Measurements from ENCODE around the gene POLR2I. TPM values are rescaled to one million over a fixed set of nuclear protein-coding genes. Genes with fewer than 3 reads are reported as not detected.

Gene POLR2I
- total and polyA plus RNA-seq, 9 of the 15 experiments (the other 6 are each of a cell fraction or from before 2014, with no cell fraction given) = 28.0 to 283 (median 123) TPM

- TF ChIP-seq BRD4 (IDR thresholded peaks at IDR 0.05) = peak; percentile 22; the same call in 1 of the 2 replicates
- TF ChIP-seq DIDO1 (tag; IDR thresholded peaks at IDR 0.05; ENCODE audit: low read depth) = no peak
- TF ChIP-seq CREB1 (IDR thresholded peaks at IDR 0.05) = 0 out of 2 replicates have a peak, but pooled peaks have one; percentile 56
- peak; percentile 82 for TF ChIP-seq CREB1 (CRISPR knock-in tag; IDR thresholded peaks at IDR 0.05)
- no peak for TF ChIP-seq RHOXF2B (CRISPR knock-in tag; conservative IDR thresholded peaks at IDR 0.05)
- TF ChIP-seq NFATC3 (IDR thresholded peaks at IDR 0.05) = no peak
- TF ChIP-seq RCOR1 (IDR thresholded peaks at IDR 0.05; ENCODE audit: borderline replicate concordance in 1 of 2, low read depth in 2 of 2, low read length in 2 of 2) = peak in 1 of 2 experiments; percentile 24; a peak in 1 of 4 replicates
- TF ChIP-seq SPI1 (IDR thresholded peaks at IDR 0.05; ENCODE audit: borderline replicate concordance, low read depth, low read length) = no peak
- no peak for TF ChIP-seq SNAPC5 (CRISPR knock-in tag; IDR thresholded peaks at IDR 0.05)
- peak; percentile 95 for TF ChIP-seq ZFX (CRISPR knock-in tag; IDR thresholded peaks at IDR 0.05)
- no peak for TF ChIP-seq NR0B1 (IDR thresholded peaks at IDR 0.05; ENCODE audit: partially characterized antibody)
- TF ChIP-seq HDAC1 (IDR thresholded peaks at IDR 0.05) = peak in 1 of 2 experiments; percentile 28; a peak in 2 of 4 replicates
- TF ChIP-seq THRAP3 (IDR thresholded peaks at IDR 0.05; ENCODE audit: borderline replicate concordance) = no peak
- TF ChIP-seq SRSF1 (IDR thresholded peaks at IDR 0.05; ENCODE audit: low read depth, low read length) = no peak
- no peak for TF ChIP-seq E2F1 (CRISPR knock-in tag; IDR thresholded peaks at IDR 0.05)
- TF ChIP-seq ZNF583 (CRISPR knock-in tag; IDR thresholded peaks at IDR 0.05) = no peak
- TF ChIP-seq KAT2B (IDR thresholded peaks at IDR 0.05; ENCODE audit: low read depth, low read length) = no peak
- TF ChIP-seq AFF4 (CRISPR knock-in tag; IDR thresholded peaks at IDR 0.05) = peak; percentile 78
- TF ChIP-seq ARID1B (IDR thresholded peaks at IDR 0.05) = peak; percentile 50
- TF ChIP-seq E2F3 (CRISPR knock-in tag; IDR thresholded peaks at IDR 0.05) = no peak
- TF ChIP-seq C11orf30 (IDR thresholded peaks at IDR 0.05; ENCODE audit: low read depth) = peak; percentile 34; the same call in 1 of the 2 replicates
- TF ChIP-seq TCF3 (CRISPR knock-in tag; IDR thresholded peaks at IDR 0.05) = no peak; the same call in 1 of the 2 replicates
- peak; percentile 25; the same call in 1 of the 2 replicates for TF ChIP-seq ZKSCAN1 (IDR thresholded peaks at IDR 0.05; ENCODE audit: low read depth, low read length)
- no peak for TF ChIP-seq TCF7L2 (IDR thresholded peaks at IDR 0.05; ENCODE audit: low read depth, low read length)
These were observed 25.0 kb upstream of the POLR2I start, which contains the start of gene CAPNS1 (continued) for GRCh38 chr19:36139473-36140303.

Measured in K562 (cell line).